Thymus (tissue), 11 donors: ENCODE measurements around the gene PLXNA4. TPM values are rescaled to one million over a fixed set of nuclear protein-coding genes. Genes with fewer than 3 reads are reported as not detected.
"Not testable (repeated sequence)": the region's sequence is repeated elsewhere in the genome, so short reads cannot be mapped to it uniquely, and the experiment has no call there.

Experiments
- DNase-seq, 9 donors: peaks; one replicate each; pipeline ENCODE4 v3.0.0-alpha.2; 2013; ENCODE audit warnings: low spot score in 9 of 9, low read depth in 6 of 9, missing footprints in 1 of 9
- H3K27ac ChIP-seq, 2 donors: one replicate each; pipeline ENCODE4 v1.5.1; 2013; ENCODE audit warnings: control low read depth in 1 of 2, low read depth in 1 of 2, low read length in 1 of 2, mild to moderate bottlenecking in 1 of 2, moderate library complexity in 1 of 2
- H3K27me3 ChIP-seq, 2 donors: one replicate each; pipeline ENCODE4 v1.5.1; 2013; ENCODE audit warnings: low read length in 1 of 2; ENCODE audit not compliant: control insufficient read depth in 2 of 2, insufficient read depth in 1 of 2
- H3K36me3 ChIP-seq, 2 donors: one replicate each; pipeline ENCODE4 v1.5.1; 2013; ENCODE audit warnings: low read length in 1 of 2, mild to moderate bottlenecking in 1 of 2, moderate library complexity in 1 of 2; ENCODE audit not compliant: control insufficient read depth in 2 of 2, insufficient read depth in 2 of 2
- H3K4me1 ChIP-seq, 2 donors: one replicate each; pipeline ENCODE4 v1.5.1; 2013; ENCODE audit warnings: low read length in 2 of 2; ENCODE audit not compliant: control insufficient read depth in 2 of 2, insufficient read depth in 2 of 2
- H3K4me3 ChIP-seq, 2 donors: one replicate each; pipeline ENCODE4 v1.5.1; 2013; ENCODE audit warnings: low read length in 2 of 2, control low read depth in 1 of 2, mild to moderate bottlenecking in 1 of 2
- H3K9me3 ChIP-seq, 2 donors: one replicate each; pipeline ENCODE4 v1.5.1; 2013; ENCODE audit warnings: low read length in 1 of 2, mild to moderate bottlenecking in 1 of 2; ENCODE audit not compliant: control insufficient read depth in 2 of 2, insufficient read depth in 1 of 2
- WGBS: extraction: QIAGEN DNeasy Blood & Tissue Kit; methylation state at CpG from one replicate; pipeline ENCODE4 v1.1.7; 2013; 5-methylcytosine and 5-hydroxymethylcytosine counted together
- polyA plus RNA-seq: library from polyadenylated mRNA; stranded (reverse); fragments of 200-250 nt; gene quantifications from one replicate; pipeline ENCODE4 v1.2.3, GENCODE V29; 2013
- total RNA-seq: library from RNA; stranded (reverse); fragments of 120-200 nt; gene quantifications from one replicate; pipeline ENCODE4 v1.2.4, GENCODE V29; 2013
- donor health status: healthy.

PLXNA4 gene
- total and polyA plus RNA-seq, 2 donors, result 0.21 to 0.66 TPM

GRCh38 chr7:132596588-132596987 is 20.3 kb upstream of the PLXNA4 start:
- H3K36me3 ChIP-seq, result no peaks in the 10 kb centered on the region
- DNase-seq, result no peak
- H3K4me1 ChIP-seq, result no peaks in the 10 kb centered on the region
- no peaks in the 10 kb centered on the region for H3K9me3 ChIP-seq
- H3K27me3 ChIP-seq, result peaks cover 0 to 5% of the 10 kb centered on the region in 2 donors
- WGBS, result 96% methylated on average over 1 of the region's 1 CpG
- no peak overlapping the region for H3K4me3 ChIP-seq
- no peak overlapping the region for H3K27ac ChIP-seq

- 96% methylated on average over 2 of the region's 2 CpGs for WGBS
- H3K36me3 ChIP-seq, result not testable (repeated sequence)
These were observed 18.5 kb upstream of the PLXNA4 start for GRCh38 chr7:132594741-132595140.

GRCh38 chr7:132592936-132593335 is 16.7 kb upstream of the PLXNA4 start:
- Histone ChIP-seq H3K27me3 (peaks cover 0 to 5% of the 10 kb centered on the region in 2 donors), H3K27ac (no peak overlapping the region), H3K36me3 (no peaks in the 10 kb centered on the region), H3K4me3 (no peak overlapping the region), H3K9me3 (no peaks in the 10 kb centered on the region), H3K4me1 (no peaks in the 10 kb centered on the region)
- WGBS, result 78% methylated on average over 6 of the region's 6 CpGs
- no peak for DNase-seq

More at GRCh38 chr7:132594741-132595140, 18.5 kb upstream of the PLXNA4 start:
- H3K4me3 ChIP-seq, H3K27me3 ChIP-seq, DNase-seq, H3K4me1 ChIP-seq, H3K9me3 ChIP-seq, H3K27ac ChIP-seq: not testable (repeated sequence)

- Histone ChIP-seq H3K27me3 (peaks cover 0 to 5% of the 10 kb centered on the region in 2 donors), H3K27ac (no peak overlapping the region), H3K9me3 (no peaks in the 10 kb centered on the region), H3K4me3 (no peak overlapping the region), H3K4me1 (no peaks in the 10 kb centered on the region), H3K36me3 (no peaks in the 10 kb centered on the region)
- WGBS, result 93% methylated on average over 12 of the region's 12 CpGs
- DNase-seq, result no peak
These were observed 16.1 kb upstream of the PLXNA4 start for GRCh38 chr7:132592231-132592920.

DNA sequence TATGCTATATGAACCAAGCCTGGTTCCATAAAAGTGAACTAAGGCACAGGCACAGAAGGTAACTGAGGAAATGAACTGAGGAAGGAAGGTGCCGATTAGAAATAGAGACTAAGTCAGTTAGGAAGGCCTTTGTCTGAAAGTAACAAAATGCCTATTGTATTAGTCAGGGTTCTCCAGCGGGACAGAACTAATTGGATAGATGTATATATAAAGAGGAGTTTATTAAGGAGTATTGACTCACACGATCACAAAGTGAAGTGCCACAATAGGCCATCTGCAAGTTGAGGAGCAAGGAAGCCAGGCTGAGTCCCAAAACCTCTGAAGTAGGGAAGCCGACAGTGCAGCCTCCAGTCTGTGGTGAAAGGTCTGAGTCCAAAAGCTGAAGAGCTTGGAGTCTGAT is 13.9 kb upstream of the PLXNA4 start:
- Histone ChIP-seq H3K36me3 (no peaks in the 10 kb centered on the region), H3K27ac (no peak overlapping the region), H3K4me3 (no peak overlapping the region), H3K4me1 (no peaks in the 10 kb centered on the region), H3K27me3 (peaks cover 0 to 5% of the 10 kb centered on the region in 2 donors), H3K9me3 (no peaks in the 10 kb centered on the region)
- no peak for DNase-seq
- 90% methylated on average over 4 of the region's 4 CpGs for WGBS

GRCh38 chr7:132588596-132588995 is 12.3 kb upstream of the PLXNA4 start:
- Histone ChIP-seq H3K27ac (no peak overlapping the region), H3K9me3 (no peaks in the 10 kb centered on the region), H3K4me1 (no peaks in the 10 kb centered on the region), H3K36me3 (no peaks in the 10 kb centered on the region), H3K27me3 (peaks cover 0 to 2% of the 10 kb centered on the region in 2 donors), H3K4me3 (no peak overlapping the region)
- no peak for DNase-seq

DNA sequence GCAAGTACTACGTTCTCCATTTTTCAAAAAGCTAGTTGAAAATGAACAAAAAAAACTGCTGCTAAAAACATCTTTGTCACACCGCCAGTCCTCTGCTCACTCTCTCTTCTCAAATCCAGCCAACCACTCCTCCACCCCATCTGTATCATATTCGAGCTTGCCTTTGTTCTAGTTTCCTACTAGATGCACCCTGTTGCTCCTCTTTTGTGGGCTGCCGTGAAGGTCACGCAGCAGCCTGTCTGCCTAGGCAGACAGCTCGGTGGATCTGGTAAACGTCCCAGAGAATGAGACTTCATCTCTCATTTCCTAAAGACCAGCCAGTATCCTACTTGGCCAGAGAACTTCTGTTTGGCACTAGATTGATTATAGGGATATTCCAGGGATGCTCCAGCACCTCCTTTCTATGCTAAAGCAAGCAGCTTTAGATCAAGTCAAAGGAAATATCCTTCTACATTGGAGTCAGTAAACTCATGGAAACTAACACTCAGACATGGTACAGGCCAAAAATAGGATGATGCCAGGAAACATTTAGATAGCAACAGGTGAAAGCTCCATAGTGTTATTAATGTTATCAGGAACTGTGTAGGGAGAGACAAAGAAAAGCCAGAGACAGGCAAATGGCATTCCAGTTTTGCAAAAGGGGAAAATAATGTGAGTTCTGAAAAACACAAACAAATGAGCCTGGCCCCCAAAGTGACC is 8.7 kb upstream of the PLXNA4 start:
- 74% methylated on average over 7 of the region's 7 CpGs for WGBS
- Histone ChIP-seq H3K9me3 (no peaks in the 10 kb centered on the region), H3K36me3 (no peaks in the 10 kb centered on the region), H3K4me3 (no peak overlapping the region), H3K27ac (no peak overlapping the region), H3K27me3 (peaks cover under 1 to 11% of the 10 kb centered on the region in 2 donors), H3K4me1 (no peaks in the 10 kb centered on the region)
- peak in 1 of 9 donors; percentile 16 for DNase-seq

- Histone ChIP-seq H3K9me3 (no peaks in the 10 kb centered on the region), H3K4me1 (no peaks in the 10 kb centered on the region), H3K36me3 (no peaks in the 10 kb centered on the region), H3K4me3 (no peak overlapping the region), H3K27me3 (peaks cover 32 to 41% of the 10 kb centered on the region in 2 donors), H3K27ac (no peak overlapping the region)
- WGBS, result 96% methylated on average over 4 of the region's 4 CpGs
- no peak for DNase-seq
These were observed 5.2 kb upstream of the PLXNA4 start for GRCh38 chr7:132581431-132581830.

- WGBS, result 11% methylated on average over 4 of the region's 4 CpGs
- H3K9me3 ChIP-seq, result no peaks in the 10 kb centered on the region
- DNase-seq, result peak; percentile 48 to 85 (median 65)
- H3K27me3 ChIP-seq, result peaks cover 38 to 48% of the 10 kb centered on the region in 2 donors
- H3K27ac ChIP-seq, result no peak overlapping the region
- no peak overlapping the region for H3K4me3 ChIP-seq
- H3K4me1 ChIP-seq, result no peaks in the 10 kb centered on the region
- H3K36me3 ChIP-seq, result no peaks in the 10 kb centered on the region
These were observed 4.5 kb upstream of the PLXNA4 start for GRCh38 chr7:132580717-132581285.
